ENCODE data around the gene CALHM3. TPM values are rescaled to one million over a fixed set of nuclear protein-coding genes. Genes with fewer than 3 reads are reported as not detected.

Gene CALHM3
- total RNA-seq, 2 experiments from 2014 or later = not detected

DNA sequence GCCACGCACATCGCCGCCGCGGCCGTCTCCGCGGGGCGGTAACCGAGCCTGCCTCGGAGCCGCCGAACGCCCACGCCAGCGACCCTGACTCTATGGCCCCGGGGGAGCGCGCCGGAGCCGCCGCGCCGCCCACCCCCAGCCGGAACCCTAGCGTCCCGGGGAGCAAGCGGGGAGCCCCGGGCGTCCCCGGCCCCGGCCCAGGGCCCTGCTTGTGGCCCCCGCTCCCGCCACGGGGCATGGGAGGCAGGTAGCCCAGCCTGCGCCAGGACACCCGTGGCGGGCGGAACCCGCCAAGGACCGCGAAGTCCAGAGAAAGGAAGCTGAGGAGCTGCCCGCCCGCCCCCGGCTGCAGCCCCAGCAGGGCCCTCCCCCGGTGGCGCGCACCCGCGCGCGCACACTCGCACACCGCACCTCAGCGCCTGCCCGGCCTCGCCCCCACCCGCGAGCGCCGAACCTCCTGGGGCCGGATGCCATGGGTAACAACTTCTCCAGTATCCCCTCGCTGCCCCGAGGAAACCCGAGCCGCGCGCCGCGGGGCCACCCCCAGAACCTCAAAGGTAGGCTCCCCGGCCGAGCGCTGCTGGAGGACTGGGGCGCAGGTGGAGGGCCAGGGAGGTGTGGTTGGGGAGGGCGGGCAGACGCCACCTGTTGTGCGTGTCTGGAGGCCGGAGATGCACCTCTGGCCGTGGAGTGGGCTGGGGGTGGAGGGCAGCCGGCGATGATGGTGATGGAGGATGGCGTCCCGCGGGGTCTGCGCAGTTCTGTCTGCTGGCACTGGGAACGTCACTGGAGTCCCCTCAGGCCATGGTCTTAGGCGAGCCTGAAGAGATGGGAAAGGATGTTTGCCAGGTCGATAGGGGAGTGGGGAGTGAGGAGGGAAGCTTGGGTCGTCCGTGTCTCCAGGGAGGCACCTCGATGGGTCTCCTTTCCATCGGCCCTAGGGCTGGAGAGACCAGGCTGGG lies 15.2 kb upstream of the CALHM3 start:
- no peaks in the 10 kb centered on the region for H3K36me3 Mint-ChIP-seq (ENCODE audit: low read depth)
- H3K27ac Mint-ChIP-seq = no peak overlapping the region
- CTCF ChIA-PET = interaction anchor here (0.5 kb wide), 1 partner anchor 11 kb away, joined by 4 read pairs; no protein-coding TSS in a partner anchor
- H3K36me3 ChIP-seq (ENCODE audit: insufficient read depth, low read length) = no peaks in the 10 kb centered on the region
- H3K9me3 ChIP-seq (ENCODE audit: control insufficient read depth in 1 of 2, insufficient read depth in 1 of 2, low read length in 2 of 2) = peaks cover 0 to 5% of the 10 kb centered on the region in 2 experiments
- peak; percentile 45 for ATAC-seq (ENCODE audit: poor library complexity)
- H3K4me3 ChIP-seq (ENCODE audit: low read length) = peak overlapping the region; percentile 41
- peaks cover 20% of the 10 kb centered on the region for H3K4me1 ChIP-seq (ENCODE audit: insufficient read depth, low read length)
- H3K27me3 ChIP-seq (ENCODE audit: control insufficient read depth in 1 of 2, insufficient read depth in 2 of 2, low read length in 2 of 2) = peaks cover 20 to 23% of the 10 kb centered on the region in 2 experiments
- no peak for TF ChIP-seq CTCF (IDR thresholded peaks at IDR 0.05)
- H3K27ac ChIP-seq (ENCODE audit: low read depth in 1 of 2, low read length in 2 of 2) = no peak overlapping the region
- peaks cover 25% of the 10 kb centered on the region for H3K4me1 Mint-ChIP-seq (ENCODE audit: low read depth)
- intact Hi-C loops (cut with DNase I, micrococcal nuclease) = loop anchor here in 1 of 2 experiments (10.0 kb wide), 1 partner anchor 179 kb away; no protein-coding TSS in a partner anchor
- DNase-seq = peak in 9 of 14 experiments; percentile 5 to 47 (median 30)
- POLR2A ChIA-PET = no interaction called here
- peaks cover 60% of the 10 kb centered on the region for H3K27me3 Mint-ChIP-seq
- H3K9me3 Mint-ChIP-seq = no peaks in the 10 kb centered on the region
- peak overlapping the region; percentile 71 for H3K4me3 Mint-ChIP-seq

DNA sequence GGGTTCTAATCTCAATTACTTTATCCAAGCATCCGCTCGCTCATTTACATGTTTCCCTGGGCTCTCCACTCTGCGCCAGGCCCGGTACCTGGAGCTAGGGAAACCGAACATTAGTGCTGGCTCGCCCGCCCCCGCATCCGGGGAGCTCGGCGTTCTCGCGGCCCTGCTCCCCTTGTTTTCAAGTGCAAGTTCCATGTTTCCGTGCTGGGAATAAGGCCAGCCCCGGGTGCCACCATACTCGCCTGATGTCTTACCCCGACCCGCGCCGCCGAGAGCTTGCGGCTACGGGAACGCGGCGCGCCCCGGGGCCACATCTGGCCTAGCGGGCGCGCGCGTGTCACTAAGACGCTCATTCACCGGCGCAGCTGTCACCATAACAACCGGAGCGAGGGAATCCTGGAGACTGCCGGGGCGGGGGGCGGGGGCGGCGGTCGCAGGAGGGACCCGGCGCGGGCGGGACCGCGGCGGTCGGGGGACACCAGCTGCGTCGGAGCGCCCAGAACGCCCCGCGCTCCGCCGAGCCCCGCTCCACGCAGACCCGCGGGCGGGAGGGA lies 14.4 kb upstream of the CALHM3 start, which contains the start of gene NEURL1:
TSS of gene NEURL1 (plus strand) at position 344 of the 554 bp plus-strand sequence. CDS start 683 bp downstream, outside the sequence.
- ChIA-PET POLR2A (interaction anchor here (0.6 kb wide), 2 partner anchors 619 to 1586 kb away, joined by 3 read pairs; no protein-coding TSS in a partner anchor), CTCF (interaction anchor here (0.5 kb wide), 1 partner anchor 10 kb away, joined by 4 read pairs; no protein-coding TSS in a partner anchor)
- Histone ChIP-seq H3K36me3 (ENCODE audit: insufficient read depth, low read length) (no peaks in the 10 kb centered on the region), H3K4me1 (ENCODE audit: insufficient read depth, low read length) (peaks cover 20% of the 10 kb centered on the region), H3K9me3 (ENCODE audit: control insufficient read depth in 1 of 2, insufficient read depth in 1 of 2, low read length in 2 of 2) (peaks cover 0 to 5% of the 10 kb centered on the region in 2 experiments), H3K27ac (ENCODE audit: low read depth in 1 of 2, low read length in 2 of 2) (no peak within 1 kb of the TSS), H3K27me3 (ENCODE audit: control insufficient read depth in 1 of 2, insufficient read depth in 2 of 2, low read length in 2 of 2) (peaks cover 20 to 23% of the 10 kb centered on the region in 2 experiments), H3K4me3 (ENCODE audit: low read length) (peak within 1 kb of the TSS; percentile 42)
- intact Hi-C loops (cut with DNase I, micrococcal nuclease) = loop anchor here in 1 of 2 experiments (10.0 kb wide), 1 partner anchor 179 kb away; no protein-coding TSS in a partner anchor
- ATAC-seq (ENCODE audit: poor library complexity) (peak; percentile 12), DNase-seq (peak in 6 of 14 experiments; percentile 11 to 58 (median 22))
- H3K9me3 Mint-ChIP-seq = no peaks in the 10 kb centered on the region
- peaks cover 25% of the 10 kb centered on the region for H3K4me1 Mint-ChIP-seq (ENCODE audit: low read depth)
- H3K4me3 Mint-ChIP-seq = peak within 1 kb of the TSS; percentile 85
- peaks cover 57% of the 10 kb centered on the region for H3K27me3 Mint-ChIP-seq
- no peak for TF ChIP-seq CTCF (IDR thresholded peaks at IDR 0.05)
- H3K36me3 Mint-ChIP-seq (ENCODE audit: low read depth) = no peaks in the 10 kb centered on the region
- H3K27ac Mint-ChIP-seq = no peak within 1 kb of the TSS

GRCh38 chr10:103492655-103493261 lies 13.7 kb upstream of the CALHM3 start:
- H3K4me1 Mint-ChIP-seq (ENCODE audit: low read depth) = peaks cover 25% of the 10 kb centered on the region
- H3K27me3 Mint-ChIP-seq = peaks cover 56% of the 10 kb centered on the region
- no peaks in the 10 kb centered on the region for H3K36me3 Mint-ChIP-seq (ENCODE audit: low read depth)
- Histone ChIP-seq H3K4me3 (ENCODE audit: low read length) (no peak overlapping the region), H3K36me3 (ENCODE audit: insufficient read depth, low read length) (no peaks in the 10 kb centered on the region), H3K4me1 (ENCODE audit: insufficient read depth, low read length) (peaks cover 20% of the 10 kb centered on the region), H3K27ac (ENCODE audit: low read depth in 1 of 2, low read length in 2 of 2) (no peak overlapping the region), H3K27me3 (ENCODE audit: control insufficient read depth in 1 of 2, insufficient read depth in 2 of 2, low read length in 2 of 2) (peaks cover 20 to 23% of the 10 kb centered on the region in 2 experiments), H3K9me3 (ENCODE audit: control insufficient read depth in 1 of 2, insufficient read depth in 1 of 2, low read length in 2 of 2) (peaks cover 0 to 5% of the 10 kb centered on the region in 2 experiments)
- DNase-seq (no peak), ATAC-seq (ENCODE audit: poor library complexity) (no peak)
- intact Hi-C loops (cut with DNase I, micrococcal nuclease) = loop anchor here in 1 of 2 experiments (10.0 kb wide), 1 partner anchor 178 kb away; no protein-coding TSS in a partner anchor
- ChIA-PET CTCF (no interaction called here), POLR2A (interaction anchor here (0.6 kb wide), 2 partner anchors 618 to 1586 kb away, joined by 3 read pairs; no protein-coding TSS in a partner anchor)
- TF ChIP-seq CTCF (IDR thresholded peaks at IDR 0.05) = no peak
- no peaks in the 10 kb centered on the region for H3K9me3 Mint-ChIP-seq
- peak overlapping the region; percentile 85 for H3K4me3 Mint-ChIP-seq
- H3K27ac Mint-ChIP-seq = no peak overlapping the region

Data from CD4-positive, alpha-beta T cell (primary cell).